Right atrium auricular region (tissue), 2 donors: ENCODE data around the gene ENO3. TPM values are rescaled to one million over a fixed set of nuclear protein-coding genes. Genes with fewer than 3 reads are reported as not detected.
A peak's percentile ranks its signal among the peaks of the same experiment; 100 is the strongest.

Source experiments
- DNase-seq: peaks from one replicate; pipeline ENCODE4 v3.0.0-alpha.2; 2019; ENCODE audit warnings: low spot score
- H3K27ac ChIP-seq, 2 donors: fragments of 200-600 bp; sonication (generic); 1 replicate in 1 of 2; 2 replicates in 1 of 2; pipeline ENCODE4 v1.5.1; 2016 to 2019
- H3K27me3 ChIP-seq, 2 donors: fragments of 200-600 bp; sonication (generic); one replicate each; pipeline versions ENCODE4 v1.5.1 to v1.6.0; 2017 to 2019
- H3K36me3 ChIP-seq: fragments of 200-600 bp; sonication (generic); one replicate; pipeline ENCODE4 v1.5.1; 2016
- H3K4me1 ChIP-seq, 2 donors: fragments of 200-600 bp; sonication (generic); one replicate each; pipeline versions ENCODE4 v1.5.1 to v1.6.0; 2017 to 2019
- H3K4me3 ChIP-seq, 2 donors: fragments of 200-600 bp; sonication (generic); 1 replicate in 1 of 2; 2 replicates in 1 of 2; pipeline ENCODE4 v1.5.1; 2017 to 2019; ENCODE audit warnings: mild to moderate bottlenecking in 1 of 2, moderate library complexity in 1 of 2
- H3K9me3 ChIP-seq, 2 donors: fragments of 200-600 bp; sonication (generic); one replicate each; pipeline ENCODE4 v1.5.1; 2019
- CTCF ChIP-seq, 2 donors: fragments of 200-600 bp; sonication (generic); IDR thresholded peaks; one replicate each; pipeline ENCODE4 v1.5.1; 2019; ENCODE audit warnings: antibody characterized with exemption in 2 of 2
- total RNA-seq, 2 donors: library from RNA; depleted of rRNA; stranded (reverse); fragments of >200 nt; gene quantifications; one replicate each; pipeline ENCODE4 v1.1.0, GENCODE V29; 2016

Gene ENO3
- total RNA-seq, 2 donors from 2014 or later: 235 to 563 TPM

- H3K4me3 ChIP-seq: no peak overlapping the region
- TF ChIP-seq CTCF (IDR thresholded peaks at IDR 0.05): no peak
- no peaks in the 10 kb centered on the region for H3K9me3 ChIP-seq
- H3K4me1 ChIP-seq: peaks cover 3 to 33% of the 10 kb centered on the region in 2 donors
- peaks cover 20% of the 10 kb centered on the region for H3K36me3 ChIP-seq
- no peak for DNase-seq
- no peak overlapping the region for H3K27ac ChIP-seq
- no peaks in the 10 kb centered on the region for H3K27me3 ChIP-seq
Observed at GRCh38 chr17:4935650-4936049, 15.3 kb upstream of the ENO3 start.

GRCh38 chr17:4936436-4936835, 14.5 kb upstream of the ENO3 start:
- Histone ChIP-seq H3K36me3 (peaks cover 20% of the 10 kb centered on the region), H3K4me3 (no peak overlapping the region), H3K4me1 (peaks cover 3 to 41% of the 10 kb centered on the region in 2 donors), H3K27me3 (no peaks in the 10 kb centered on the region), H3K27ac (no peak overlapping the region), H3K9me3 (no peaks in the 10 kb centered on the region)
- DNase-seq: no peak
- TF ChIP-seq CTCF (IDR thresholded peaks at IDR 0.05): no peak

- no peaks in the 10 kb centered on the region for H3K9me3 ChIP-seq
- no peaks in the 10 kb centered on the region for H3K27me3 ChIP-seq
- TF ChIP-seq CTCF (IDR thresholded peaks at IDR 0.05): no peak
- no peak overlapping the region for H3K4me3 ChIP-seq
- no peak for DNase-seq
- peaks cover 28% of the 10 kb centered on the region for H3K36me3 ChIP-seq
- H3K4me1 ChIP-seq: peaks cover 3 to 51% of the 10 kb centered on the region in 2 donors
- peak overlapping the region in 1 of 2 donors; percentile 96 for H3K27ac ChIP-seq
Observed at GRCh38 chr17:4937553-4937952, 13.4 kb upstream of the ENO3 start.

- peaks cover 34% of the 10 kb centered on the region for H3K36me3 ChIP-seq
- peak overlapping the region; percentile 92 to 96 for H3K27ac ChIP-seq
- no peaks in the 10 kb centered on the region for H3K27me3 ChIP-seq
- no peak for DNase-seq
- no peaks in the 10 kb centered on the region for H3K9me3 ChIP-seq
- no peak overlapping the region for H3K4me3 ChIP-seq
- TF ChIP-seq CTCF (IDR thresholded peaks at IDR 0.05): no peak
- H3K4me1 ChIP-seq: peaks cover 3 to 51% of the 10 kb centered on the region in 2 donors
Observed at GRCh38 chr17:4938069-4938491, 12.8 kb upstream of the ENO3 start.

- no peaks in the 10 kb centered on the region for H3K9me3 ChIP-seq
- no peak for TF ChIP-seq CTCF (IDR thresholded peaks at IDR 0.05)
- no peaks in the 10 kb centered on the region for H3K27me3 ChIP-seq
- peak overlapping the region; percentile 91 for H3K4me3 ChIP-seq
- H3K36me3 ChIP-seq: peaks cover 41% of the 10 kb centered on the region
- H3K27ac ChIP-seq: peak overlapping the region; percentile 92 to 96
- DNase-seq: no peak
- H3K4me1 ChIP-seq: peaks cover 3 to 51% of the 10 kb centered on the region in 2 donors
Observed at GRCh38 chr17:4938688-4939545, 12.0 kb upstream of the ENO3 start.

GRCh38 chr17:4939546-4939795, 11.4 kb upstream of the ENO3 start:
- Histone ChIP-seq H3K9me3 (no peaks in the 10 kb centered on the region), H3K27ac (peak overlapping the region; percentile 92 to 96), H3K4me3 (peak overlapping the region; percentile 91), H3K27me3 (no peaks in the 10 kb centered on the region), H3K4me1 (peaks cover 3 to 51% of the 10 kb centered on the region in 2 donors), H3K36me3 (peaks cover 45% of the 10 kb centered on the region)
- DNase-seq: no peak
- no peak for TF ChIP-seq CTCF (IDR thresholded peaks at IDR 0.05)
